Activated CD4-positive, alpha-beta T cell treated with anti-CD3 and anti-CD28 coated beads, Interleukin-2, Interleukin-4, amounts not matched to agents 100 ng/mL and 50 ng/mL, durations not matched to agents 16 hours and 8 hours (primary cell): ENCODE measurements around the gene RECK.
A peak's percentile ranks its signal among the peaks of the same experiment; 100 is the strongest.

Source experiments
- DNase-seq: peaks from one replicate; pipeline ENCODE4 v3.0.0-alpha.2; 2020; ENCODE audit warnings: low spot score

Gene RECK

GRCh38 chr9:36029202-36029601 is 7.5 kb upstream of the RECK start:
- DNase-seq, result no peak

GRCh38 chr9:36029765-36030528 is 6.8 kb upstream of the RECK start:
- no peak for DNase-seq

- no peak for DNase-seq
Observed at GRCh38 chr9:36030871-36031270, 5.8 kb upstream of the RECK start.

GRCh38 chr9:36031774-36032555 is 4.7 kb upstream of the RECK start:
- DNase-seq, result no peak

- no peak for DNase-seq
Observed at GRCh38 chr9:36033788-36034187, 2.9 kb upstream of the RECK start.

- DNase-seq, result no peak
Observed at GRCh38 chr9:36034234-36034633, 2.5 kb upstream of the RECK start.

GRCh38 chr9:36035006-36035405 is 1.7 kb upstream of the RECK start:
- DNase-seq, result no peak

GRCh38 chr9:36036253-36036779 is 397 bp upstream of the RECK start:
- no peak for DNase-seq

GRCh38 chr9:36037549-36038122 is 923 bp downstream of the RECK start:
- DNase-seq, result no peak

- no peak for DNase-seq
Observed at GRCh38 chr9:36039121-36039520, 2.4 kb downstream of the RECK start.

- DNase-seq, result no peak
Observed at GRCh38 chr9:36039696-36040095, 3.0 kb downstream of the RECK start.

- DNase-seq, result no peak
Observed at GRCh38 chr9:36040271-36040925, 3.7 kb downstream of the RECK start.

GRCh38 chr9:36041506-36041905 is 4.8 kb downstream of the RECK start:
- DNase-seq, result no peak

- DNase-seq, result no peak
Observed at GRCh38 chr9:36045610-36046009, 8.9 kb downstream of the RECK start.

GRCh38 chr9:36046923-36047322 is 10.2 kb downstream of the RECK start:
- no peak for DNase-seq

- no peak for DNase-seq
Observed at GRCh38 chr9:36049408-36049807, 12.7 kb downstream of the RECK start.

- DNase-seq, result no peak
Observed at GRCh38 chr9:36050476-36050875, 13.8 kb downstream of the RECK start.

- DNase-seq, result peak; percentile 22
Observed at GRCh38 chr9:36051317-36051716, 14.6 kb downstream of the RECK start.

GRCh38 chr9:36053971-36054370 is 17.3 kb downstream of the RECK start:
- DNase-seq, result no peak

GRCh38 chr9:36056896-36057295 is 20.2 kb downstream of the RECK start:
- DNase-seq, result no peak

- no peak for DNase-seq
Observed at GRCh38 chr9:36063804-36064447, 27.2 kb downstream of the RECK start.
